HL-60 (cell line): ENCODE measurements around the gene MOB3A.

Experiments
- POLR2AphosphoS5 ChIP-seq: IDR thresholded peaks from 2 replicates; pipeline ENCODE4 v1.6.1; 2012; ENCODE audit warnings: low read depth
- SPI1 ChIP-seq: IDR thresholded peaks from 2 replicates; pipeline ENCODE4 v1.6.1; 2012; ENCODE audit warnings: low read depth, mild to moderate bottlenecking, borderline replicate concordance
- TF ChIP-seq, protein P1 (sequence below): IDR thresholded peaks from one replicate; pipeline ENCODE4 v1.5.1; 2011; ENCODE audit warnings: low read length, control low read depth, inconsistent platforms; ENCODE audit not compliant: insufficient read depth

DNA sequence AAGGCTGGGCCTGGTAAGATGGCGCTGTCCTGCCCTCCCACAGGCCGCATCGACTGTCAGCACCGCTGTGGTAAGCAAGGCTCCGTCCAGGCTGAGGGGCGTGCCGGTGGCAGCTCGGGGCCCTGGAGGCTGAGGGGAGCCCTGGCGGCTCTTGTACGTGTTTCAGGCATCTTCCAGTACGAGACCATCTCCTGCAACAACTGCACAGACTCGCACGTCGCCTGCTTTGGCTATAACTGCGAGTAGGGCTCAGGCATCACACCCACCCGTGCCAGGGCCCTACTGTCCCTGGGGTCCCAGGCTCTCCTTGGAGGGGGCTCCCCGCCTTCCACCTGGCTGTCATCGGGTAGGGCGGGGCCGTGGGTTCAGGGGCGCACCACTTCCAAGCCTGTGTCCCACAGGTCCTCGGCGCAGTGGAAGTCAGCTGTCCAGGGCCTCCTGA lies 1.8 kb upstream of the MOB3A start:
- TF ChIP-seq, protein P1, sequence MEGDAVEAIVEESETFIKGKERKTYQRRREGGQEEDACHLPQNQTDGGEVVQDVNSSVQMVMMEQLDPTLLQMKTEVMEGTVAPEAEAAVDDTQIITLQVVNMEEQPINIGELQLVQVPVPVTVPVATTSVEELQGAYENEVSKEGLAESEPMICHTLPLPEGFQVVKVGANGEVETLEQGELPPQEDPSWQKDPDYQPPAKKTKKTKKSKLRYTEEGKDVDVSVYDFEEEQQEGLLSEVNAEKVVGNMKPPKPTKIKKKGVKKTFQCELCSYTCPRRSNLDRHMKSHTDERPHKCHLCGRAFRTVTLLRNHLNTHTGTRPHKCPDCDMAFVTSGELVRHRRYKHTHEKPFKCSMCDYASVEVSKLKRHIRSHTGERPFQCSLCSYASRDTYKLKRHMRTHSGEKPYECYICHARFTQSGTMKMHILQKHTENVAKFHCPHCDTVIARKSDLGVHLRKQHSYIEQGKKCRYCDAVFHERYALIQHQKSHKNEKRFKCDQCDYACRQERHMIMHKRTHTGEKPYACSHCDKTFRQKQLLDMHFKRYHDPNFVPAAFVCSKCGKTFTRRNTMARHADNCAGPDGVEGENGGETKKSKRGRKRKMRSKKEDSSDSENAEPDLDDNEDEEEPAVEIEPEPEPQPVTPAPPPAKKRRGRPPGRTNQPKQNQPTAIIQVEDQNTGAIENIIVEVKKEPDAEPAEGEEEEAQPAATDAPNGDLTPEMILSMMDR: no peak
- TF ChIP-seq POLR2AphosphoS5: no peak
- TF ChIP-seq SPI1: no peak
